ENCODE data around the gene HTR7. TPM values are rescaled to one million over a fixed set of nuclear protein-coding genes. Genes with fewer than 3 reads are reported as not detected.

Gene HTR7
- total and polyA plus RNA-seq, 2 of the 4 experiments (the other 2 are of a cell fraction), result 0.43 to 0.72 TPM

- H4K91ac ChIP-seq (ENCODE audit: insufficient read depth, low read depth, low read length), result no peak overlapping the region
- no peak overlapping the region for H3K4me2 ChIP-seq (ENCODE audit: low read depth, low read length)
- H2BK20ac ChIP-seq (ENCODE audit: low read depth, low read length), result no peak overlapping the region
- no peak overlapping the region for H3K27ac ChIP-seq (ENCODE audit: insufficient read depth, low read length)
- H2AK5ac ChIP-seq (ENCODE audit: low read depth, low read length), result no peak overlapping the region
- dilution Hi-C loops (cut with HindIII; ENCODE audit: low sequenced_read_pairs, unreplicated experiment) (no loop called here), in situ Hi-C loops (cut with MboI; ENCODE audit: low sequenced_read_pairs) (no loop called here), intact Hi-C loops (cut with micrococcal nuclease) (no loop called here)
- H3K23ac ChIP-seq (ENCODE audit: low read depth, low read length), result no peak overlapping the region
- H3K4me3 ChIP-seq (ENCODE audit: insufficient read depth, low read depth, low read length), result no peak overlapping the region
- H3K56ac ChIP-seq (ENCODE audit: extremely low read depth, insufficient read depth, low read length), result no peak overlapping the region
- DNase-seq (no peak), ATAC-seq (ENCODE audit: low read depth) (no peak)
- H3K4me1 ChIP-seq (ENCODE audit: control insufficient read depth, insufficient read depth, low read length), result no peaks in the 10 kb centered on the region
- H3K18ac ChIP-seq (ENCODE audit: low read depth, low read length), result no peak overlapping the region
- no peaks in the 10 kb centered on the region for H3K9me3 ChIP-seq (ENCODE audit: control insufficient read depth, insufficient read depth, low read length)
- POLR2A ChIA-PET (ENCODE audit: unreplicated experiment), result no interaction called here
- no peak overlapping the region for H4K5ac ChIP-seq (ENCODE audit: low read depth, low read length)
- H2BK120ac ChIP-seq (ENCODE audit: low read depth, low read length), result no peak overlapping the region
- CTCF ChIA-PET, result interaction anchor here (0.6 to 0.8 kb wide), 3 partner anchors 34 to 1120 kb away, joined by 3 read pairs; no protein-coding TSS in a partner anchor
- no peak overlapping the region for H2AK9ac ChIP-seq (replicated peaks; ENCODE audit: low read depth, low read length, poor library complexity)
- no peaks in the 10 kb centered on the region for H3K9me1 ChIP-seq (ENCODE audit: insufficient read depth, low read length)
- H3K4ac ChIP-seq (ENCODE audit: low read depth, low read length), result no peak overlapping the region
- H3K36me3 ChIP-seq (ENCODE audit: control insufficient read depth, insufficient read depth, low read length), result no peaks in the 10 kb centered on the region
- no peak for TF ChIP-seq CHD1 (IDR thresholded peaks at IDR 0.05; ENCODE audit: low read depth, low read length)
- TF ChIP-seq USF2 (IDR thresholded peaks at IDR 0.05; ENCODE audit: low read depth, low read length), result no peak
- TF ChIP-seq CTCF (conservative IDR thresholded peaks at IDR 0.05; ENCODE audit: low read depth, low read length), result no peak
- TF ChIP-seq RAD21 (IDR thresholded peaks at IDR 0.05; ENCODE audit: low read length), result no peak
- no peak for TF ChIP-seq RCOR1 (IDR thresholded peaks at IDR 0.05; ENCODE audit: insufficient replicate concordance, low read length)
- no peak for TF ChIP-seq SMC3 (IDR thresholded peaks at IDR 0.05; ENCODE audit: low read depth, low read length)
- TF ChIP-seq RFX5 (IDR thresholded peaks at IDR 0.05; ENCODE audit: low read depth, low read length), result no peak
- no peak for TF ChIP-seq FOS (IDR thresholded peaks at IDR 0.05; ENCODE audit: low read depth, low read length)
- no peak for TF ChIP-seq BHLHE40 (IDR thresholded peaks at IDR 0.05; ENCODE audit: low read depth, low read length)
- TF ChIP-seq MAFK (IDR thresholded peaks at IDR 0.05; ENCODE audit: low read depth, low read length), result no peak
- no peak for TF ChIP-seq NFE2L2 (IDR thresholded peaks at IDR 0.05; ENCODE audit: low read depth, low read length)
- no peak for TF ChIP-seq MXI1 (IDR thresholded peaks at IDR 0.05; ENCODE audit: borderline replicate concordance, low read depth, low read length)
- no peak for TF ChIP-seq MAZ (IDR thresholded peaks at IDR 0.05; ENCODE audit: borderline replicate concordance, low read depth, low read length)
- no peak for TF ChIP-seq POLR2A (IDR thresholded peaks at IDR 0.05; ENCODE audit: low read depth, low read length)
- no peak for TF ChIP-seq CEBPB (IDR thresholded peaks at IDR 0.05; ENCODE audit: low read depth, low read length)
- no peak for TF ChIP-seq ELK1 (IDR thresholded peaks at IDR 0.05; ENCODE audit: borderline replicate concordance, low read depth, low read length)
- BruUV-seq (replicated peaks), result no TSS peak
- H4K20me1 ChIP-seq (ENCODE audit: insufficient read depth, low read length), result no peaks in the 10 kb centered on the region
- H2BK15ac ChIP-seq (ENCODE audit: low read depth, low read length), result no peak overlapping the region
- H3K79me1 ChIP-seq (ENCODE audit: low read depth in 1 of 2, low read length in 2 of 2), result no peaks in the 10 kb centered on the region
- H3K9ac ChIP-seq (ENCODE audit: low read depth, low read length), result no peak overlapping the region
- no CpG with 5 or more reads among the region's 2 CpGs for WGBS, 2 experiments (ENCODE audit: extremely low coverage in 2 of 2, insufficient read length in 1 of 2)
- no peaks in the 10 kb centered on the region for H3K27me3 ChIP-seq (ENCODE audit: control insufficient read depth, insufficient read depth, low read length)
- H4K8ac ChIP-seq (ENCODE audit: low read depth in 2 of 2, low read length in 2 of 2), result no peak overlapping the region
- H3K14ac ChIP-seq (replicated peaks; ENCODE audit: low read depth, low read length), result no peak overlapping the region
- no peak overlapping the region for H2AFZ ChIP-seq (replicated peaks; ENCODE audit: low read length, poor library complexity)
- no peak overlapping the region for H2BK5ac ChIP-seq (ENCODE audit: low read depth, low read length, poor library complexity, severe bottlenecking)
These were observed 40.5 kb downstream of the HTR7 start for GRCh38 chr10:90817128-90817889.

Data from IMR-90 (cell line).